NOMO-1 treated with DMSO at 0.1 percent for 48 hours (cell line): Measurements from ENCODE around the gene C20orf204.
A peak's percentile ranks its signal among the peaks of the same experiment; 100 is the strongest.

ENCODE experiments used
- DNase-seq: peaks from one replicate; lab custom pipeline; 2025; ENCODE audit not compliant: unreplicated experiment; lab: John Stamatoyannopoulos, UW

C20orf204 gene

GRCh38 chr20:64055396-64055892, 19.5 kb downstream of the C20orf204 start:
- DNase-seq = no peak

GRCh38 chr20:64055893-64056638, 20.1 kb downstream of the C20orf204 start:
- DNase-seq = no peak

DNA sequence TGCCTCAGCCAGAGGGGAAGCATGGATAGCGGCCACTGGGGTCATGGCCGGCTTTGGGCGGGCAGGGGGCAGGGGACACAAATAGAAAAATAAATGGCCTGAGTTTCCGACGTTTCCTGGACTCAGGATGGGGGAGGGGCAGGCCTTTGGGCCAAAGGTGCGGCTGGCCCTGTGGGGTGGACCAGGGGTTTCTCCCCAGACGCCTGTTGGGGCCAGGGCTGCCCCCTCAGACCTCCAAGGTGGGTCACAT, 20.6 kb downstream of the C20orf204 start:
- no peak for DNase-seq

- no peak for DNase-seq
These were observed 21.1 kb downstream of the C20orf204 start for GRCh38 chr20:64056889-64057627.

- DNase-seq = peak; percentile 27
These were observed 21.9 kb downstream of the C20orf204 start for GRCh38 chr20:64057628-64058498.

DNA sequence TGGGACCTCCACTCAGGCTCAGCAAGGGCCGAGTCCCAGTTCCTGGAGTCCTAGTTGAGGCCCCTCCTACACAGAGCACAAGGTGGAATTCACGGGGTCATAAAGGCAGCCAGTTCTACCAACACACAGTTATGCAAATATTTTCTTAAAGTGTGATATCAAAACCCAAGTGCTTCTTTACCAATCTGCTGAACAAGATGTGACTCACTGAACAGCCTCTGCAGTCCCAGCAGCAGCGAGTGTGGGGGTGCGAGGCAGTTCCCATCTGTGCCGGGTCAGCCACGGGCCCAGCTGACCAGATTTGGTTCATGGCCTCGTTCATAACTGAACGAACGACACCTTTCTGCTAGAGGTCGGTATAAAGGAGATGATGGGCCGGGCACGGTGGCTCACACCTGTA, 22.6 kb downstream of the C20orf204 start:
- no peak for DNase-seq

GRCh38 chr20:64062276-64062595, 26.3 kb downstream of the C20orf204 start:
- no peak for DNase-seq

- DNase-seq = peak; percentile 95
These were observed 26.8 kb downstream of the C20orf204 start, which contains the start of gene TCEA2 for GRCh38 chr20:64062596-64063388. TCEA2 (plus strand) TSS chr20:64063198; CDS start chr20:64063313, 115 bp downstream.

- DNase-seq = no peak
These were observed 27.6 kb downstream of the C20orf204 start for GRCh38 chr20:64063389-64064144.

DNA sequence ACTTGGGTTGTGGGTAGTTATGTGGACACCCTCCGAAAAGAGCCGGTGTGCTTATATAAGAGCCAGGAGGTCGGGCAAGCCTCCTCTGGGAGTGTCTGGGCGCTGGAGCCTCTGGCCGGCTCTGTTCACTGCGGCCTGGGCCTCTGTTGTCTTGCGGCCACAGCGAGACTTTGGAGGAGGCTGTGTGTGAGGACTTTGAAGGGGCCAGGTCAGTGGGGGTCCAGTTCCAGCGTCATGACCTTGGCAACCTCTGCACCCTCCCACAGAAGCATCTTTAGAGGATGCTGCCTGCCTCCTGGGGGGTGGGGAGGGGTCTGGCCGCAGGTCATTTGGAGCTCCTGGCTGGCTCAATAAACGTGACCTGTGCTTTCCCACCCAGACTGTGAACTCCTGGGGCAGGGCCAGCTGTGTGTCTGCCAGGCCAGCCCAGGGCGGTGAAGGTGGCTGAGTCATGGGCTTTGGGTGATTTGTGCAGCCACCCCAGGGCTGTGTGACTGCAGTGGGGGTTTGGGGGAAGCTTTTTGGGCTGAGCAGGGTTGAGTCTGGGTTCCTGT, 28.2 kb downstream of the C20orf204 start:
- no peak for DNase-seq

DNA sequence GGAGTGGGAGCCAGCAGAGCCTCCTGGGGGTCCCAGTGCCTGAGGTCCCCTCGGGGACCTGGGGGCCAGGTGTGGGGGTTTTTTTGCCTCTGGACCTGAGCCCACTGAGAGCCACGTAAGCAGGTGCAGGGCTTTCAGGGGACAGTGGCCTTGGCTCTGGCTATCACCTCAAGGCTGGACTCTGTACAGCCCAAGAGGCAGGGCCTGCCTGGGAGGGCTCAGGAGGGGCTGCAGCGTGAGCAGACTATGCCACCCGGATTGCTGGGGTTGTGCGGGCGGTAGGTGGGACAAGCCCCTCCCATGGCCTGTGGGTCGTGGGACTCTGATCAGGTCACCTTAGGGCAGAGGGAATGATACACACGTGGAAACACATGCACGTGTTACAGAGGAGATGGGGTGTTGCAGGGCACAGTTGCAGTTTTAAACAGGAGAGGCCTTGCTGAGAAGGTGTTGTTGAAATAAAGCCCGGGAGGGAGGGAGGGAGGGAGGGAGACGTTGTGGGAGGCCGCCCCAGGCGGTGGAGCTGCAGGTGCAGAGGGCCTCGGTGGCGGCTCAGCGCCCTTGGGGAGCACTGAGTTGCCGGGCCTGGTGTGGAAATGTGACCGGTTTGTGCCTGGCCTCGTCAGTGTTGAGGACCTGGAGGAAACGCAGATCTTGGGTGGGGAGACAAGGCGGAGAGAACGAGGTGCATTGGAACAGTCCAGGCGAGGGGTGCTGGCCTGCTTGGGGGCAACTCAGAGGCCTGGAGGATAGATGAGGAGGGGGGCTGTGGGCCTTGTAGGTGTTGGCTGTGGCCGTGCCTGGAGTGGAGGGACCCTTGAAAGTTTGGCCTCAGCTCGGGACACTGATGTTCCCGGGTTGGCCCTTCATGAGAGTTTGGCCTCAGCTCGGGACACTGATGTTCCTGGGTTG, 29.3 kb downstream of the C20orf204 start:
- no peak for DNase-seq

DNA sequence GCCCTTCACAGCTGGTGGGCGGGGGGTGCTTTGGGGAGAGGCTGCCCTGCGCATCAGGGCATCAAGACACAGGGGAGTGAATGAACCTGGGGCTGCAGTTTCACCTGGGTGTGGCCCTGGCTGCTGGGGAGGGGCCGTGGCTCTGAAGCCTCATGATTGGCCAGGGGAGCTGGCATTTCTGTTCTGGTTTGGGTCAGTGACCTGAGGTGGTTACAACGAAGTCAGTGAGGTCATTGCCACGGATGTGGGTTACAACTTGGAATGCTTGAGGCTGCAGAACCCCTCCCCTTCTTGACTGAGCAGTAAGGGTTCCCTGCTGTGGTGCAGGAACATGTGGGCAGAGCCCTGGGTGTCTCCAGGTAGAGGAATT, 30.0 kb downstream of the C20orf204 start:
- peak; percentile 72 for DNase-seq

GRCh38 chr20:64067005-64067632, 31.1 kb downstream of the C20orf204 start:
- DNase-seq = no peak

- DNase-seq = no peak
These were observed 31.8 kb downstream of the C20orf204 start for GRCh38 chr20:64067733-64068307.

DNA sequence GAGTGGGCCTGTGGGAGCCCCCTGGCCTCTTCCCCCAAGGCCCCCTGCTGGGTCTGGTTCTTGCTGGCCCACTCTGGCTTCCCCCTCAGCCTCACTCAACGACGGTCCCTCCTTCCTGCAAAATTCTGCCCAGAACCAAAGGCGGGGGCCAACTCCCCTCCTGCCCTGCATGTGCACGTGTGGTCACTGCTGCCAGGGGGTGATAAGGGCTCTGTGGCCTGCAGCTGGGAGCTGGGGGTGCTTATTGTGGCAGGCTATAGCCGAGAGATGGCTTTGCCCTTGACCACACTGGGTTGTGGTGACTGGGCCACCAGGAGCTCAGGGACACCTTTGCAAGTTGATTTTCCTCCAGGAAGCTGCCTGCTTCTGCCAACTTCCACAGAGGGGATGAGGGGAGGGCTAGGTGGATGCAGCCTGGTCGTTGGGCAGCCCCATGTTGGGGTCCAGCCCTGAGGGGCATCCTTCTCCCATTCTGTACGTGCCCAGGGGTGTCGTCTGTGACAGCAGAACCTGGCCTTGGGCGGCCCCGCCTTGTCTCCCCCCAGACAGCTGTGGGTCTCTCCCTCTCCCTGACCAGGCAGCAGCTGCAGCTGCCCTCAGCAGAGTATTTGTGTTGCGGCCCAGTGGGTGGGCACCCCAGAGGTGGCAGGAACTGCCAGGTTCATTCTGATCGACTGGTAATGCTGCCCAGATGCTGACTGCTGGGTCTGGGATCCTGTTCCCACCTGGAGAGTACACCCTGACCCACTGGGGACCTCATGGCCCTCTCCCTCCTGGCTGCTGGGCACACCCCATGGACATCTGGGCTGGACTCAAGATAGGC, 32.6 kb downstream of the C20orf204 start:
- no peak for DNase-seq

GRCh38 chr20:64069209-64069613, 33.2 kb downstream of the C20orf204 start:
- DNase-seq = no peak

DNA sequence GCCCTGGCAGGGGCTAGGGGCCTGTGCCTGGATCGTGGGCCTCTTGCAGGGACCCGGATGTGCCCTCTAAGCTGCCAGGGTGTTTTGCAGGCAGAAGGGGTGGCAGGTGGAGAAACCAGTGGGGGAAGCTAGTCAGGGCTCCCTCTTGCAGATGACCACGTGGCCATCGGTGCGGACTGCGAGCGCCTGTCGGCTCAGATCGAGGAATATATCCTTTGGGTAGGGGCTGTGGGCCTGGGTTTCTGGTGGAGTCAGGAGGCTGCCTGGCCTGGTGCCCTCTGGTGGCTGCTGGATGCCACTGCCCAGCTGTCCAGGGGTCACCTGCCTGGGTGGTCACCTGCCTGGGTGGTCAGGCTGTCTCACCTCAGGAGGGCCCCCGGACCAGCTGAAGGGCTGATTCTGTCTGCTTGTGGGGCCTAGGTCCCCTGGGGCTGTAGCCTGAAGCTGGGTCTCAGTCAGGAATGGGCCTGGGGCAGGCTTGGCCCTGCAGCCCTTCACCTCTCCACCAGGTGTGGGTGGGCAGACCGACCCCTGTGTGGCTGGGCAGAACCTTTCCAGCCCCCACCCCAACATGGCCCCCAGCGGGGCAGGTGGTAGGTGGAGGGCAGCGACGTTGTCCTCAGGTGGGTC, 33.7 kb downstream of the C20orf204 start:
- DNase-seq = peak; percentile 18
